Keratinocyte (primary cell): Measurements from ENCODE around the gene NEURL1. TPM values are rescaled to one million over a fixed set of nuclear protein-coding genes. Genes with fewer than 3 reads are reported as not detected.

Experiments used
- DNase-seq: peaks from one replicate; pipeline ENCODE4 v3.0.0-alpha.2; 2011; ENCODE audit warnings: low read depth, missing footprints, low spot score
- FAIRE-seq: peaks from 2 replicates; lab custom pipeline; 2011; peaks lifted over from hg19 to GRCh38; lab: Jason Lieb, UNC
- H2AFZ ChIP-seq: 2 replicates; pipeline ENCODE4 v1.6.0; 2012; ENCODE audit warnings: low read length, control low read depth, inconsistent platforms; ENCODE audit not compliant: control insufficient read depth
- H3K27ac ChIP-seq: 2 replicates; pipeline ENCODE4 v1.5.1; 2011; ENCODE audit warnings: low read length; ENCODE audit not compliant: control insufficient read depth, insufficient read depth
- H3K27me3 ChIP-seq: 3 replicates; pipeline ENCODE4 v1.6.0; 2011; ENCODE audit warnings: low read length; ENCODE audit not compliant: control insufficient read depth, insufficient read depth; ENCODE audit errors: extremely low read depth
- H3K36me3 ChIP-seq, 2 experiments: 2 replicates in 1 of 2; 3 replicates in 1 of 2; pipeline ENCODE4 v1.5.1; 2011; ENCODE audit warnings: low read length in 2 of 2, mild to moderate bottlenecking in 1 of 2; ENCODE audit not compliant: control insufficient read depth in 2 of 2, insufficient read depth in 2 of 2; ENCODE audit errors: extremely low read depth in 1 of 2
- H3K4me1 ChIP-seq: 3 replicates; pipeline ENCODE4 v1.5.1; 2011; ENCODE audit warnings: low read length; ENCODE audit not compliant: control insufficient read depth, insufficient read depth; ENCODE audit errors: extremely low read depth
- H3K4me2 ChIP-seq: 3 replicates; pipeline ENCODE4 v1.6.0; 2011; ENCODE audit warnings: low read depth, low read length; ENCODE audit not compliant: control insufficient read depth, insufficient read depth; ENCODE audit errors: extremely low read depth
- H3K4me3 ChIP-seq, 3 experiments: fragments of 200-600 bp in 1 of 3; sonication (generic) in 1 of 3; 2 replicates in 2 of 3; 3 replicates in 1 of 3; pipeline ENCODE4 v1.5.1; 2011 to 2016; ENCODE audit warnings: low read length in 3 of 3, mild to moderate bottlenecking in 3 of 3, control low read depth in 2 of 3, inconsistent platforms in 1 of 3, low read depth in 1 of 3, mixed read lengths in 1 of 3, mixed run types in 1 of 3, moderate library complexity in 1 of 3; ENCODE audit not compliant: control insufficient read depth in 2 of 3, insufficient read depth in 2 of 3; ENCODE audit errors: extremely low read depth in 1 of 3
- H3K79me2 ChIP-seq: 2 replicates; pipeline ENCODE4 v1.6.0; 2012; ENCODE audit warnings: low read length; ENCODE audit not compliant: control insufficient read depth, insufficient read depth
- H3K9ac ChIP-seq: 3 replicates; pipeline ENCODE4 v1.6.0; 2011; ENCODE audit warnings: low read length; ENCODE audit not compliant: control insufficient read depth, insufficient read depth; ENCODE audit errors: extremely low read depth
- H3K9me1 ChIP-seq: 3 replicates; pipeline ENCODE4 v1.6.0; 2011; ENCODE audit warnings: low read length; ENCODE audit not compliant: control insufficient read depth, insufficient read depth; ENCODE audit errors: extremely low read depth
- H3K9me3 ChIP-seq: 2 replicates; pipeline ENCODE4 v1.5.1; 2012; ENCODE audit warnings: low read depth, low read length; ENCODE audit not compliant: control insufficient read depth
- H4K20me1 ChIP-seq: 3 replicates; pipeline ENCODE4 v1.6.0; 2011; ENCODE audit warnings: low read length; ENCODE audit not compliant: control insufficient read depth, insufficient read depth; ENCODE audit errors: extremely low read depth
- EZH2 ChIP-seq: IDR thresholded peaks from one replicate; pipeline ENCODE4 v1.6.1; 2012; ENCODE audit warnings: inconsistent platforms, mild to moderate bottlenecking, low read length, moderate library complexity
- dilution Hi-C: fragments of 300-500 bp; cut with MboI; formaldehyde crosslinking; loops from one replicate; pipeline ENCODE4 v1.7.0; 2020; ENCODE audit warnings: low sequenced_read_pairs; ENCODE audit not compliant: extremely low pct_ligation_motif_present
- polyA plus RNA-seq, 5 experiments: library from polyadenylated mRNA; depleted of rRNA in 3 of 5; stranded (reverse) in 3 of 5; stranded (forward) in 1 of 5; unstranded in 1 of 5; fragments of >200 nt; gene quantifications; 1 replicate in 1 of 5; 2 replicates in 3 of 5; 3 replicates in 1 of 5; pipeline versions ENCODE4 v1.2.1 to v1.2.3, GENCODE V29; 2011 to 2012; ENCODE audit warnings: missing spikeins in 2 of 5, low read depth in 1 of 5, low replicate concordance in 1 of 5
- TF ChIP-seq, protein P1 (sequence below), 3 experiments: IDR thresholded peaks in 1 of 3; conservative IDR thresholded peaks in 1 of 3; optimal IDR thresholded peaks in 1 of 3; 2 replicates in 2 of 3; 3 replicates in 1 of 3; pipeline versions ENCODE3 to v1.5.1; 2011; ENCODE audit warnings: low read length in 3 of 3, mild to moderate bottlenecking in 3 of 3, moderate library complexity in 2 of 3, control low read depth in 1 of 3, inconsistent platforms in 1 of 3; ENCODE audit not compliant: insufficient read depth in 2 of 3; ENCODE audit errors: extremely low read depth in 1 of 3

Gene NEURL1
- polyA plus RNA-seq, 1 donor (not counting 4 experiments of a cell fraction or from before 2014, with no cell fraction given), result 0.03 TPM

DNA sequence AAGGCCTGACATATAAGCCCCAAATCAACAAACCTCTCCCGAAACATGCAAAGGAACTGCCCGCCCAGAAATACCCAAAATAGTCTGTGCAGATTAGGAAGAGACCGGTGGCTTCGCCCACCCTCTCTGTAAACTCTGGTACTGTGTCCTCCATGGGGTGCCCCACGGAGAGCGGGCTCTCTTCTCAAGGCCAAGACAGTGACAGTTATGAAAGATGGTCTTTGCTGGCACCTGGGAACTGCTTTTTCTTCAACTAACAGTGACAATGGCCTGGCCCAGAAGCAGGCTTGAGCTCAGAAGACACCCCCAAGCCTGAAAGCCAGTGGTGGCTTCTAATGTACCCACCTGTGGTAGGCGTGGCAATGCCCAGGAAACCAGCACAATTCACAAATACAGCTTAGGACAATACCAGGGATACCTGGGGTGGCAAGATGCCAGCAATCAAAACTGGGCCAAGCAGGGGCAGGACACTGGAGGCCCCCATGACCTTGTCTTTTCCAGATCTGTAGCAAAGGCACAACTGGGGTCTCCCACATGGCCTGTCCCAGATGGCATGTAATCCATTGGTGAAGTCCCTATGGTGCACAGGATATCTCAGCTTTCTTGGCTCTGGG is 107.6 kb downstream of the NEURL1 start:
- Histone ChIP-seq H3K4me3 (no peak overlapping the region), H3K36me3 (peaks cover 58 to 59% of the 10 kb centered on the region in 2 experiments), H2AFZ (no peak overlapping the region), H3K9me3 (no peaks in the 10 kb centered on the region), H3K79me2 (no peaks in the 10 kb centered on the region), H3K4me1 (no peaks in the 10 kb centered on the region), H3K27me3 (no peaks in the 10 kb centered on the region), H3K9me1 (no peaks in the 10 kb centered on the region), H3K9ac (no peak overlapping the region), H4K20me1 (peaks cover 8% of the 10 kb centered on the region), H3K27ac (no peak overlapping the region), H3K4me2 (no peak overlapping the region)
- DNase-seq (no peak), FAIRE-seq (no peak)
- TF ChIP-seq, protein P1, sequence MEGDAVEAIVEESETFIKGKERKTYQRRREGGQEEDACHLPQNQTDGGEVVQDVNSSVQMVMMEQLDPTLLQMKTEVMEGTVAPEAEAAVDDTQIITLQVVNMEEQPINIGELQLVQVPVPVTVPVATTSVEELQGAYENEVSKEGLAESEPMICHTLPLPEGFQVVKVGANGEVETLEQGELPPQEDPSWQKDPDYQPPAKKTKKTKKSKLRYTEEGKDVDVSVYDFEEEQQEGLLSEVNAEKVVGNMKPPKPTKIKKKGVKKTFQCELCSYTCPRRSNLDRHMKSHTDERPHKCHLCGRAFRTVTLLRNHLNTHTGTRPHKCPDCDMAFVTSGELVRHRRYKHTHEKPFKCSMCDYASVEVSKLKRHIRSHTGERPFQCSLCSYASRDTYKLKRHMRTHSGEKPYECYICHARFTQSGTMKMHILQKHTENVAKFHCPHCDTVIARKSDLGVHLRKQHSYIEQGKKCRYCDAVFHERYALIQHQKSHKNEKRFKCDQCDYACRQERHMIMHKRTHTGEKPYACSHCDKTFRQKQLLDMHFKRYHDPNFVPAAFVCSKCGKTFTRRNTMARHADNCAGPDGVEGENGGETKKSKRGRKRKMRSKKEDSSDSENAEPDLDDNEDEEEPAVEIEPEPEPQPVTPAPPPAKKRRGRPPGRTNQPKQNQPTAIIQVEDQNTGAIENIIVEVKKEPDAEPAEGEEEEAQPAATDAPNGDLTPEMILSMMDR (optimal IDR thresholded peaks at IDR 0.05 in 1 of 3, IDR thresholded peaks at IDR 0.05 in 1 of 3, conservative IDR thresholded peaks at IDR 0.05 in 1 of 3; ENCODE audit: extremely low read depth in 1 of 3, insufficient read depth in 2 of 3, low read length in 3 of 3), result no peak
- TF ChIP-seq EZH2, result no peak
- dilution Hi-C loops, result no loop called here

DNA sequence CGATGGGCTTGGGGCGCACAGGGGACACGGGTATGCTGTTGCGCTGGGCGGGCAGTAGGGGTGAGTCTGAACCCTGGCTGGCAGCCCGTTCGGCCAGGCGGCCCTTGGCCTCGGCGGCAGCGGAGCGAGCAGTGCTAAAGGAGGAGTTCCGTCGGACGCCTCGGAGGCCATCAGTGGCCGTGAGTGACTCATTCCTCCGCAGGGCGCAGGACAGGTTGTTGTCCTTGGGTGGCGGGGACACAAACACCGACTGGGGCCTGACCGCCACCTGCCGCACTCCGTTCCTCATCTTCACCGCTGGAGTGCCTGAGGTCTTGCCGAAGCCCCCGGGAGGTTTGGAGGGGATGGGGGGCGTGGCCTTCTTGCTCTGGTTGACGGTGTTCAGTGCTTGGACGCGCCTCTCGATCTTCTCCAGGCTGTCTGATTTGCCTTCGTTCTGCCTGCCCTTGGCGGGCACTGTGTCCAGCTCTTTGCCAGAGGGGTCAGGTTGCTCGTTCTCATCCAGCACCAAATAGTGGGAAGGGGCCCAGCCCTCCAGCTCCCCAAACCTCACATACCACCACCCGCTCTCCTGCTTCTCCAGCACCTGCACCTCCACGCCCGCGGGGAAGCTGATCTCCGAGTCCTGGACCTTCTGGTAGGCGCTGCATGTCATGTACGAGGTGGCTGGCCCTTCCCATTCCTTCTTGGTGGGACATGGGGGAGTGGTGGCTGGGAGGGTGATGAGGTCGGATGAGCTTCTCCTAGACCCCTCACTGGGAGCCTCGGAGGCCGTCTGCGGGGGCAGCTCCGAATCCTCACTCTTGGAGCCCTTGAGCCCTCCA is 108.7 kb downstream of the NEURL1 start:
- Histone ChIP-seq H3K9ac (no peak overlapping the region), H3K4me1 (no peaks in the 10 kb centered on the region), H3K9me3 (no peaks in the 10 kb centered on the region), H3K36me3 (peaks cover 54 to 57% of the 10 kb centered on the region in 2 experiments), H3K27me3 (no peaks in the 10 kb centered on the region), H3K27ac (no peak overlapping the region), H3K79me2 (no peaks in the 10 kb centered on the region), H4K20me1 (peaks cover 8% of the 10 kb centered on the region), H3K4me2 (no peak overlapping the region), H3K4me3 (no peak overlapping the region), H2AFZ (no peak overlapping the region), H3K9me1 (no peaks in the 10 kb centered on the region)
- FAIRE-seq (no peak), DNase-seq (no peak)
- dilution Hi-C loops, result no loop called here
- TF ChIP-seq, protein P1 (optimal IDR thresholded peaks at IDR 0.05 in 1 of 3, IDR thresholded peaks at IDR 0.05 in 1 of 3, conservative IDR thresholded peaks at IDR 0.05 in 1 of 3; ENCODE audit: extremely low read depth in 1 of 3, insufficient read depth in 2 of 3, low read length in 3 of 3), result no peak
- TF ChIP-seq EZH2, result no peak
